Measurements from ENCODE around the gene IFNW1. TPM values are rescaled to one million over a fixed set of nuclear protein-coding genes. Genes with fewer than 3 reads are reported as not detected.
"Not testable (repeated sequence)": the region's sequence is repeated elsewhere in the genome, so short reads cannot be mapped to it uniquely, and the experiment has no call there.

Gene IFNW1
- not detected for total RNA-seq (2021; fragmentation: NEBNext Ultra II Directional; extraction: Animal tissue kit (Norgen Biotek cat#: 25700))
- long read RNA-seq, result 0 reads

- Mint-ChIP-seq H3K9me3 (no peaks in the 10 kb centered on the region), H3K4me1 (ENCODE audit: low read depth) (no peaks in the 10 kb centered on the region), H3K4me3 (no peak within 1 kb of the TSS), H3K27me3 (ENCODE audit: insufficient read depth) (peaks cover 11% of the 10 kb centered on the region), H3K36me3 (ENCODE audit: low read depth) (no peaks in the 10 kb centered on the region), H3K27ac (no peak within 1 kb of the TSS)
- TF ChIP-seq CTCF (IDR thresholded peaks at IDR 0.05), result peak; percentile 4; the same call in 1 of the 2 replicates
- no peak for DNase-seq
These were observed at the start of gene IFNW1 for GRCh38 chr9:21141427-21141882. Gene IFNW1, minus strand, starts transcription at chr9:21141832. Its CDS starts 262 bp downstream, at chr9:21141570.

- DNase-seq; H3K36me3 Mint-ChIP-seq (ENCODE audit: low read depth); H3K4me1 Mint-ChIP-seq (ENCODE audit: low read depth); H3K9me3 Mint-ChIP-seq; H3K4me3 Mint-ChIP-seq; H3K27ac Mint-ChIP-seq: not testable (repeated sequence)
- peaks cover 20% of the 10 kb centered on the region for H3K27me3 Mint-ChIP-seq (ENCODE audit: insufficient read depth)
These were observed 45.9 kb upstream of the IFNW1 start, which contains the start of gene IFNA4 for GRCh38 chr9:21187487-21187886. Gene IFNA4, minus strand, starts transcription at chr9:21187587. Its CDS starts 56 bp downstream, at chr9:21187531.

- TF ChIP-seq CTCF (IDR thresholded peaks at IDR 0.05), result peak; percentile 75
- H3K9me3 Mint-ChIP-seq; H3K36me3 Mint-ChIP-seq (ENCODE audit: low read depth); H3K4me1 Mint-ChIP-seq (ENCODE audit: low read depth); H3K4me3 Mint-ChIP-seq; H3K27ac Mint-ChIP-seq: not testable (repeated sequence)
- peak; percentile 46 for DNase-seq
- peaks cover 26% of the 10 kb centered on the region for H3K27me3 Mint-ChIP-seq (ENCODE audit: insufficient read depth)
These were observed 41.4 kb upstream of the IFNW1 start for GRCh38 chr9:21182810-21183736.

- DNase-seq, result no peak
- no peak for TF ChIP-seq CTCF (IDR thresholded peaks at IDR 0.05)
- no peaks in the 10 kb centered on the region for H3K36me3 Mint-ChIP-seq (ENCODE audit: low read depth)
- H3K27me3 Mint-ChIP-seq (ENCODE audit: insufficient read depth), result peaks cover 20% of the 10 kb centered on the region
- H3K4me1 Mint-ChIP-seq (ENCODE audit: low read depth), result 0 out of 2 replicates have a peak, but pooled peaks cover 5% of the 10 kb centered on the region
- no peak overlapping the region for H3K4me3 Mint-ChIP-seq
- no peaks in the 10 kb centered on the region for H3K9me3 Mint-ChIP-seq
- no peak overlapping the region for H3K27ac Mint-ChIP-seq
These were observed 33.0 kb upstream of the IFNW1 start for GRCh38 chr9:21174671-21175070.

GRCh38 chr9:21172156-21172555, 30.5 kb upstream of the IFNW1 start:
- H3K36me3 Mint-ChIP-seq (ENCODE audit: low read depth), result no peaks in the 10 kb centered on the region
- 0 out of 2 replicates have a peak, but pooled peaks cover 5% of the 10 kb centered on the region for H3K4me1 Mint-ChIP-seq (ENCODE audit: low read depth)
- H3K27ac Mint-ChIP-seq, result no peak overlapping the region
- H3K27me3 Mint-ChIP-seq (ENCODE audit: insufficient read depth), result peaks cover 10% of the 10 kb centered on the region
- no peak for DNase-seq
- TF ChIP-seq CTCF (IDR thresholded peaks at IDR 0.05), result no peak
- no peaks in the 10 kb centered on the region for H3K9me3 Mint-ChIP-seq
- no peak overlapping the region for H3K4me3 Mint-ChIP-seq

GRCh38 chr9:21171351-21171750, 29.7 kb upstream of the IFNW1 start:
- Mint-ChIP-seq H3K36me3 (ENCODE audit: low read depth) (no peaks in the 10 kb centered on the region), H3K4me3 (no peak overlapping the region), H3K9me3 (no peaks in the 10 kb centered on the region), H3K4me1 (ENCODE audit: low read depth) (0 out of 2 replicates have a peak, but pooled peaks cover 5% of the 10 kb centered on the region), H3K27ac (no peak overlapping the region), H3K27me3 (ENCODE audit: insufficient read depth) (peaks cover 6% of the 10 kb centered on the region)
- no peak for TF ChIP-seq CTCF (IDR thresholded peaks at IDR 0.05)
- no peak for DNase-seq

- not testable (repeated sequence) for H3K4me1 Mint-ChIP-seq (ENCODE audit: low read depth)
These were observed 24.9 kb upstream of the IFNW1 start, which contains the start of gene IFNA21 for GRCh38 chr9:21166560-21166959. Gene IFNA21, minus strand, starts transcription at chr9:21166660. Its CDS starts 48 bp downstream, at chr9:21166612.

More at GRCh38 chr9:21166560-21166959, 24.9 kb upstream of the IFNW1 start, which contains the start of gene IFNA21:
- not testable (repeated sequence) for H3K9me3 Mint-ChIP-seq; H3K27me3 Mint-ChIP-seq (ENCODE audit: insufficient read depth); H3K36me3 Mint-ChIP-seq (ENCODE audit: low read depth); H3K4me3 Mint-ChIP-seq; H3K27ac Mint-ChIP-seq; DNase-seq

All from HFFc6 (cell line).